Heart right ventricle (tissue), 16 donors: ENCODE results near the gene NXT1. TPM values are rescaled to one million over a fixed set of nuclear protein-coding genes. Genes with fewer than 3 reads are reported as not detected.

ENCODE experiments used
- ATAC-seq, 8 donors: fragments of 200-7000 bp; cut with Tn5 transposase; one replicate each; pipeline ENCODE4 v1.9.1; 2020; ENCODE audit warnings: mild to moderate bottlenecking in 8 of 8, moderate library complexity in 8 of 8, moderate number of reproducible peaks in 1 of 8
- DNase-seq, 2 donors: peaks; one replicate each; pipeline ENCODE4 v3.0.0-alpha.2; 2020
- H3K27ac ChIP-seq, 10 donors: fragments of 200-600 bp; sonication (generic) in 2 of 10; one replicate each; pipeline versions ENCODE4 v1.5.0 to v1.8.0; 2020 to 2022; ENCODE audit warnings: mild to moderate bottlenecking in 3 of 10
- H3K27me3 ChIP-seq, 7 donors: fragments of 200-600 bp; one replicate each; pipeline ENCODE4 v1.8.0; 2021 to 2022; ENCODE audit warnings: mild to moderate bottlenecking in 2 of 7
- H3K36me3 ChIP-seq, 9 donors: fragments of 200-600 bp; sonication (generic) in 1 of 9; one replicate each; pipeline versions ENCODE4 v1.5.0 to v1.8.0; 2020 to 2022; ENCODE audit warnings: mild to moderate bottlenecking in 2 of 9
- H3K4me1 ChIP-seq, 9 donors: fragments of 200-600 bp; sonication (generic) in 1 of 9; one replicate each; pipeline versions ENCODE4 v1.5.0 to v1.8.0; 2020 to 2022; ENCODE audit warnings: mild to moderate bottlenecking in 4 of 9
- H3K4me3 ChIP-seq, 10 donors: fragments of 200-600 bp; sonication (generic) in 2 of 10; one replicate each; pipeline versions ENCODE4 v1.5.0 to v1.8.0; 2020 to 2022; ENCODE audit warnings: mild to moderate bottlenecking in 7 of 10, moderate library complexity in 2 of 10
- H3K9me3 ChIP-seq, 11 donors: fragments of 200-600 bp in 10 of 11; sonication (generic) in 2 of 11; one replicate each; pipeline versions ENCODE4 v1.5.0 to v1.8.0; 2013 to 2022; ENCODE audit warnings: mild to moderate bottlenecking in 2 of 11, control low read depth in 1 of 11, moderate library complexity in 1 of 11
- WGBS, 2 donors: extraction: QIAGEN DNeasy Blood & Tissue Kit; methylation state at CpG; one replicate each; pipeline ENCODE4 v1.1.7; 2013; ENCODE audit warnings: inconsistent platforms in 1 of 2; 5-methylcytosine and 5-hydroxymethylcytosine counted together
- intact Hi-C, 10 donors: fragments of 100-400 bp; cut with DNase I; formaldehyde crosslinking; loops; one replicate each; pipeline versions ENCODE4 v1.11.1 to v1.14.2; 2022
- polyA plus RNA-seq, 2 donors: library from polyadenylated mRNA; stranded (reverse); fragments of 200-250 nt; gene quantifications; one replicate each; pipeline ENCODE4 v1.2.3, GENCODE V29; 2013
- total RNA-seq, 10 donors: library from RNA; stranded (reverse); fragmentation: NEBNext Ultra II Directional in 3 of 10; extraction: Animal tissue kit (Norgen Biotek cat#: 25700) in 3 of 10; gene quantifications; one replicate each; pipeline versions ENCODE4 v1.2.1 to v1.2.4, GENCODE V29; 2021 to 2023
- TF ChIP-seq, protein P1 (sequence below), 9 donors: fragments of 200-600 bp; sonication (generic) in 2 of 9; IDR thresholded peaks; one replicate each; pipeline versions ENCODE4 v1.5.0 to v1.8.0; 2021 to 2022; ENCODE audit warnings: antibody characterized with exemption in 9 of 9, mild to moderate bottlenecking in 5 of 9, moderate library complexity in 1 of 9
- donor health status: Arrhythmogenic right ventricular cardiomyopathy.
- donor health status: ischemic (EF 13 %, LVEDD 7.1; RV severe dilation, severe dysfunction).
- donor health status: healthy with polysubstance abuse.
- donor health status: DM: no; HTN: yes; CAD: no.
- donor health status: DM: no; HTN: no; CAD: no.
- donor health status: ischemic (EF 25% LVEDD 6.9; RV normal size, moderate dysfunction).
- donor health status: ischemic (EF 25% LVEDD 5.7; RV mildly dilated, moderate dysfunction).
- donor health status: healthy.
- donor health status: DM: yes; HTN: yes; CAD: no.
- donor health status: Ischemic cardiomyopathy.
- donor health status: ischemic (EF 35%, LVEDD 5.7; RV mildly dilated, moderate dysfunction).
- donor health status: nonischemic (EF 11% LVEDD 7.7; RV severe dilation, severe dysfunction).
- donor health status: DM: yes; HTN: yes; CAD: no.
- donor health status: PGD.
- donor health status: ischemic (EF 29% LVEDD 5.4; RV normal size, mild dysfunction).
- donor health status: nonischemic (EF 23%, LVEDD 6.1; RV moderate dilation, normal function).

NXT1 gene
- total and polyA plus RNA-seq, 12 donors = 4.5 to 21.3 (median 6.6) TPM

GRCh38 chr20:23358563-23358906 lies 7.9 kb downstream of the NXT1 start:
- no peaks in the 10 kb centered on the region for H3K9me3 ChIP-seq
- DNase-seq = no peak
- TF ChIP-seq, protein P1, sequence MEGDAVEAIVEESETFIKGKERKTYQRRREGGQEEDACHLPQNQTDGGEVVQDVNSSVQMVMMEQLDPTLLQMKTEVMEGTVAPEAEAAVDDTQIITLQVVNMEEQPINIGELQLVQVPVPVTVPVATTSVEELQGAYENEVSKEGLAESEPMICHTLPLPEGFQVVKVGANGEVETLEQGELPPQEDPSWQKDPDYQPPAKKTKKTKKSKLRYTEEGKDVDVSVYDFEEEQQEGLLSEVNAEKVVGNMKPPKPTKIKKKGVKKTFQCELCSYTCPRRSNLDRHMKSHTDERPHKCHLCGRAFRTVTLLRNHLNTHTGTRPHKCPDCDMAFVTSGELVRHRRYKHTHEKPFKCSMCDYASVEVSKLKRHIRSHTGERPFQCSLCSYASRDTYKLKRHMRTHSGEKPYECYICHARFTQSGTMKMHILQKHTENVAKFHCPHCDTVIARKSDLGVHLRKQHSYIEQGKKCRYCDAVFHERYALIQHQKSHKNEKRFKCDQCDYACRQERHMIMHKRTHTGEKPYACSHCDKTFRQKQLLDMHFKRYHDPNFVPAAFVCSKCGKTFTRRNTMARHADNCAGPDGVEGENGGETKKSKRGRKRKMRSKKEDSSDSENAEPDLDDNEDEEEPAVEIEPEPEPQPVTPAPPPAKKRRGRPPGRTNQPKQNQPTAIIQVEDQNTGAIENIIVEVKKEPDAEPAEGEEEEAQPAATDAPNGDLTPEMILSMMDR (IDR thresholded peaks at IDR 0.05) = no peak
- peaks cover 0 to 27% (median 0%) of the 10 kb centered on the region in 9 donors for H3K36me3 ChIP-seq
- peak overlapping the region; percentile 83 to 100 (median 98) for H3K27ac ChIP-seq
- H3K4me1 ChIP-seq = peaks cover 5 to 55% (median 39%) of the 10 kb centered on the region in 9 donors
- H3K4me3 ChIP-seq = peak overlapping the region in 9 of 10 donors; percentile 48 to 97 (median 64)
- ATAC-seq = no peak
- WGBS, 2 donors = 24 to 27% methylated on average over 6 of the region's 6 CpGs
- intact Hi-C loops = loop anchor here in 4 of 10 donors (10.0 kb wide), 3 partner anchors 194 to 1696 kb away; partner anchors contain the start of genes CST3 (in 2 of the 4) and ACSS1 (in 1 of the 4)
- no peaks in the 10 kb centered on the region for H3K27me3 ChIP-seq

- Histone ChIP-seq H3K36me3 (peaks cover 0 to 22% (median 0%) of the 10 kb centered on the region in 9 donors), H3K27ac (peak overlapping the region in 9 of 10 donors; percentile 93 to 100 (median 98)), H3K9me3 (no peaks in the 10 kb centered on the region), H3K4me1 (peaks cover 5 to 60% (median 43%) of the 10 kb centered on the region in 9 donors), H3K4me3 (peak overlapping the region in 4 of 10 donors; percentile 60 to 97 (median 68)), H3K27me3 (no peaks in the 10 kb centered on the region)
- WGBS, 2 donors = 44 to 54% methylated on average over 7 of the region's 7 CpGs
- no peak for ATAC-seq
- intact Hi-C loops = loop anchor here in 4 of 10 donors (10.0 kb wide), 3 partner anchors 194 to 1696 kb away; partner anchors contain the start of genes CST3 (in 2 of the 4) and ACSS1 (in 1 of the 4)
- DNase-seq = no peak
- TF ChIP-seq, protein P1 (IDR thresholded peaks at IDR 0.05) = no peak
Observed at GRCh38 chr20:23358923-23359593, 8.5 kb downstream of the NXT1 start.

DNA sequence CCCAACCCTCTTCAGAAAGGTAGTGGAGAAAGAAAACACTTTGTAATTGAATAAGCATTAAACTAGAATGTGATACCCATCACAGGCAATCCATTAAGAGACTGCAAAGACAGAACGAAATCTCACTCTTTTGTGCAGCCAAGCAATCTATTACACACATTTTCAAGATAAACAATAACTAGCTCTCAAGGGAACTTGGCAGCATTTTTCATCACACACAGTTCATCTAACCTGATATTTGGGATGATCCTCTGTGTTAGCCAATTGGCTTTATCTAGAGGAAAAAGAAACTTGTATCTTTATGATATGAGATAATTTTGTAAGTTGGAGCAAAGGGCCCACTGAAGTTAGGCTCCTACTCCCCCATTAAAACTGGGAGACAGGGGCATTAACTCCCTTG lies 9.9 kb downstream of the NXT1 start:
- ATAC-seq = no peak
- Histone ChIP-seq H3K27ac (peak overlapping the region; percentile 97 to 100 (median 100)), H3K27me3 (no peaks in the 10 kb centered on the region), H3K4me1 (peaks cover 5 to 75% (median 46%) of the 10 kb centered on the region in 9 donors), H3K36me3 (peaks cover 0 to 22% (median 9%) of the 10 kb centered on the region in 9 donors), H3K9me3 (no peaks in the 10 kb centered on the region), H3K4me3 (peak overlapping the region in 5 of 10 donors; percentile 70 to 92 (median 89))
- TF ChIP-seq, protein P1 (IDR thresholded peaks at IDR 0.05) = no peak
- WGBS, 2 donors = 49 to 63% methylated on average over 1 of the region's 1 CpG
- DNase-seq = no peak
- intact Hi-C loops = loop anchor here in 7 of 10 donors (5.0 to 10.0 kb wide), 5 partner anchors 54 to 274 kb away; partner anchors contain the start of genes NAPB (in 4 of the 7), CST3 (in 2 of the 7) and CST9 (in 1 of the 7)

GRCh38 chr20:23361119-23361475 lies 10.5 kb downstream of the NXT1 start:
- no peak for DNase-seq
- intact Hi-C loops = loop anchor here in 7 of 10 donors (5.0 to 10.0 kb wide), 5 partner anchors 54 to 274 kb away; partner anchors contain the start of genes NAPB (in 4 of the 7), CST3 (in 2 of the 7) and CST9 (in 1 of the 7)
- peak overlapping the region; percentile 97 to 100 (median 100) for H3K27ac ChIP-seq
- no peak for ATAC-seq
- 1 to 2% methylated on average over 8 of the region's 8 CpGs for WGBS, 2 donors
- H3K4me1 ChIP-seq = peaks cover 8 to 81% (median 52%) of the 10 kb centered on the region in 9 donors
- no peaks in the 10 kb centered on the region for H3K27me3 ChIP-seq
- peaks cover 0 to 21% (median 12%) of the 10 kb centered on the region in 9 donors for H3K36me3 ChIP-seq
- TF ChIP-seq, protein P1 (IDR thresholded peaks at IDR 0.05) = no peak
- no peaks in the 10 kb centered on the region for H3K9me3 ChIP-seq
- H3K4me3 ChIP-seq = peak overlapping the region; percentile 50 to 93 (median 87)
